DMS153 (cell line): ENCODE results near the gene RILPL1.
"Not testable (repeated sequence)": the region's sequence is repeated elsewhere in the genome, so short reads cannot be mapped to it uniquely, and the experiment has no call there.

Source experiments
- DNase-seq: peaks from one replicate; lab custom pipeline; 2025; lab: John Stamatoyannopoulos, UW

Gene RILPL1

GRCh38 chr12:123533672-123534643 lies at the start of gene RILPL1:
Gene RILPL1 (minus strand): TSS chr12:123533719. CDS start chr12:123533482, 237 bp downstream.
- no peak for DNase-seq

- DNase-seq: no peak
These were observed 47.3 kb upstream of the RILPL1 start for GRCh38 chr12:123580772-123581171.

- not testable (repeated sequence) for DNase-seq
These were observed 45.3 kb upstream of the RILPL1 start for GRCh38 chr12:123578829-123579228.

GRCh38 chr12:123578243-123578642 lies 44.7 kb upstream of the RILPL1 start:
- no peak for DNase-seq

GRCh38 chr12:123576611-123577010 lies 43.1 kb upstream of the RILPL1 start:
- DNase-seq: no peak

- no peak for DNase-seq
These were observed 40.4 kb upstream of the RILPL1 start for GRCh38 chr12:123573870-123574269.

- no peak for DNase-seq
These were observed 38.9 kb upstream of the RILPL1 start for GRCh38 chr12:123572391-123572790.

GRCh38 chr12:123571343-123571813 lies 37.9 kb upstream of the RILPL1 start:
- DNase-seq: no peak

GRCh38 chr12:123559468-123559867 lies 25.9 kb upstream of the RILPL1 start:
- DNase-seq: no peak

- not testable (repeated sequence) for DNase-seq
These were observed 25.0 kb upstream of the RILPL1 start for GRCh38 chr12:123558487-123558886.

- not testable (repeated sequence) for DNase-seq
These were observed 21.3 kb upstream of the RILPL1 start for GRCh38 chr12:123554843-123555242.

GRCh38 chr12:123554136-123554535 lies 20.6 kb upstream of the RILPL1 start:
- DNase-seq: not testable (repeated sequence)

GRCh38 chr12:123550700-123551099 lies 17.2 kb upstream of the RILPL1 start:
- no peak for DNase-seq

GRCh38 chr12:123548107-123548506 lies 14.6 kb upstream of the RILPL1 start:
- DNase-seq: no peak

- no peak for DNase-seq
These were observed 12.8 kb upstream of the RILPL1 start for GRCh38 chr12:123546281-123546680.

- DNase-seq: no peak
These were observed 10.0 kb upstream of the RILPL1 start for GRCh38 chr12:123543541-123543940.

- no peak for DNase-seq
These were observed 7.6 kb upstream of the RILPL1 start for GRCh38 chr12:123540899-123541662.

- not testable (repeated sequence) for DNase-seq
These were observed 2.4 kb upstream of the RILPL1 start for GRCh38 chr12:123535952-123536351.

- no peak for DNase-seq
These were observed 490 bp downstream of the RILPL1 start for GRCh38 chr12:123532808-123533649.

- DNase-seq: no peak
These were observed 1.5 kb downstream of the RILPL1 start for GRCh38 chr12:123532019-123532418.

GRCh38 chr12:123531091-123531490 lies 2.4 kb downstream of the RILPL1 start:
- DNase-seq: no peak

- no peak for DNase-seq
These were observed 2.9 kb downstream of the RILPL1 start for GRCh38 chr12:123530668-123531067.
